Activated CD8-positive, alpha-beta memory T cell treated with anti-CD3 and anti-CD28 coated beads, Interleukin-2, amount 50 U/mL, for 4 hours (primary cell): ENCODE measurements around the gene ATP5F1B.

Experiments used
- DNase-seq: peaks from one replicate; pipeline ENCODE4 v3.0.0-alpha.2; 2020

The ATP5F1B gene

GRCh38 chr12:56614627-56615026 lies 31.2 kb downstream of the ATP5F1B start:
- no peak for DNase-seq

GRCh38 chr12:56604355-56604754 lies 41.4 kb downstream of the ATP5F1B start:
- DNase-seq: no peak

DNA sequence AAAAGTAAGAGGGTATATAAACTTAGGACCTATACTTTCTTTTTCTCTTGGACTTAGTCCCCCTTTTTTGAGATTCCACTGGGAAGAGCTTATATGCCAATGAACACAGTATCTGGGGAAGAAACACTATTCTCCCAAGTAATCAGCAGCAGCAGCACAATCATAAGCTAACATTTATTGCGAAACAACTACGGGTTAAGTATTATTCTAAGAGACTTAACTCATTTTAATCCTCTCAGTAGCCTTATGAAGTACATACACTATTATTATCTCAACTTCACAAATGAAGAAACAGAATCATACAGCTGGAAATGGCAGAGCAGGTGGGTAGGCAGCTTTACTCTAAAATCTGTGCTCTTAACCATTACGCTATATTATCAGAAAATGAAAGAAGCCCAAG lies 43.5 kb downstream of the ATP5F1B start:
- no peak for DNase-seq

GRCh38 chr12:56601503-56601902 lies 44.3 kb downstream of the ATP5F1B start:
- DNase-seq: peak; percentile 28

GRCh38 chr12:56600753-56601152 lies 45.0 kb downstream of the ATP5F1B start:
- no peak for DNase-seq

DNA sequence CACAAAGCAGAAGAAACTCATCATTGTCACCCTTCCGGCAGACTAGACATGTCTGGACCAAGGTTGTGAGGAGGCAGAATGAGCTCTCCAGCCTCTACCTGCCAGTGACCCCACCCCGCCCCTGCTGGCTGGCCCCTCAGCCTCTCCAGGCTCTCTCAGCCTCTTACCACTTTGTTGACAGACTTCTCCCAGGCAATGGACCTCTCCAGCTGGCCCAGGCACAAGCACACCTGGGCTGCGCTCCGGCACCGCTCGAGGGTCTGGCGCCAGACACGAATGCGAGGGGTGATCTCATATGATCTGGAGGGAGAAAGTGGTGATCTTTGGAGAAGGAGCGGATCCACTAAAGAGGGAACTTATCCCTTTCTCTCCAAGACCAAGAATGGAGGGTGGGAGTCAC lies 46.0 kb downstream of the ATP5F1B start:
- DNase-seq: no peak

GRCh38 chr12:56599041-56599440 lies 46.7 kb downstream of the ATP5F1B start:
- DNase-seq: no peak

DNA sequence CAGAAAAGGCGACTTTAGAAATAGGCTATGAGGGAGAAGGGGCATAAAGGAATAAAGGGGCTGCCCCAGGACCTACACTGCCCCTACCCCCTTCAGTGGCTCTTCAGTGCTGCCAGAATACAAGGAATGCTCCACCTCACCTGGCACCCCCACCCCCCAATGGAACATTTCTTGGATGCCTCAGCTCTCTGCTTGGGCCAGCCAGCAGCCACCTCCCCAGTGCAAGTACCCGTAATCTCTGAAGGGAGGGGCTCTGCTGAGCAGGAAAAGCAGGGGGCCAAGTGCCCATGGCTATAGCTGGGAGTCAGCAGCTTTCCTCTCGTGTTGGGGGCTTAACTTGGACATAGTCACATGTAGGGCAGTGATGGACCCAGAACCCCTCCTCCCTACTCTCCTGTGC lies 49.0 kb downstream of the ATP5F1B start:
- no peak for DNase-seq

- peak; percentile 68 for DNase-seq
Observed at GRCh38 chr12:56593909-56594621, 51.7 kb downstream of the ATP5F1B start.

- no peak for DNase-seq
Observed at GRCh38 chr12:56591961-56592360, 53.8 kb downstream of the ATP5F1B start.

DNA sequence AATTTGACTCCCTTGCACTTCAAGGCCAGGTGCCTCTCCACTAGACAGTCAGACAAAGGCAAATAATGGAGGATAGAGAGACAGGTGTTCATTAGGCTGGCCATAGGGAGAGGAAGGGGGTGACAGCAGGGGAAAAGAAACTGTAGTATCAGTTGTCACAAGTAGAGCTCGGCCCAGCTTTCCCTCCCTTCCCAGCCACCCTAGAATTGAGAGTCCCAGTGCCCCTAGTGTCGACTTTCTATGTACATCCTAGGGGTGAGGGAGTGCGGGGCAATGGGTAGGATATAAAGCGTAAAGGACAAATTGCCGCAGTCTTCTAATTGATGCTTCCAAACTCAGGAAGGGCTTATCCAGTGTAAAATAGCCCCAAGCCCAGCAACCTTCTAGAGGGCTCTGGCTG lies 54.7 kb downstream of the ATP5F1B start:
- no peak for DNase-seq

GRCh38 chr12:56590237-56590830 lies 55.5 kb downstream of the ATP5F1B start:
- DNase-seq: no peak

- DNase-seq: no peak
Observed at GRCh38 chr12:56589783-56590182, 56.0 kb downstream of the ATP5F1B start.
